GM12872 (cell line): ENCODE measurements around the gene ABCD3.

ENCODE experiments used
- CTCF ChIP-seq: IDR thresholded peaks from 3 replicates; pipeline ENCODE4 v1.5.1; 2011; ENCODE audit warnings: low read depth, mild to moderate bottlenecking, low read length, moderate library complexity; ENCODE audit not compliant: insufficient read depth

The ABCD3 gene

GRCh38 chr1:94550800-94551241 lies 132.6 kb downstream of the ABCD3 start:
- TF ChIP-seq CTCF: no peak

GRCh38 chr1:94551449-94551848 lies 133.3 kb downstream of the ABCD3 start:
- TF ChIP-seq CTCF: no peak

- TF ChIP-seq CTCF: no peak
Measured at GRCh38 chr1:94552071-94552586, 133.9 kb downstream of the ABCD3 start.

GRCh38 chr1:94553323-94553730 lies 135.1 kb downstream of the ABCD3 start:
- TF ChIP-seq CTCF: no peak

GRCh38 chr1:94553931-94554330 lies 135.7 kb downstream of the ABCD3 start:
- no peak for TF ChIP-seq CTCF

DNA sequence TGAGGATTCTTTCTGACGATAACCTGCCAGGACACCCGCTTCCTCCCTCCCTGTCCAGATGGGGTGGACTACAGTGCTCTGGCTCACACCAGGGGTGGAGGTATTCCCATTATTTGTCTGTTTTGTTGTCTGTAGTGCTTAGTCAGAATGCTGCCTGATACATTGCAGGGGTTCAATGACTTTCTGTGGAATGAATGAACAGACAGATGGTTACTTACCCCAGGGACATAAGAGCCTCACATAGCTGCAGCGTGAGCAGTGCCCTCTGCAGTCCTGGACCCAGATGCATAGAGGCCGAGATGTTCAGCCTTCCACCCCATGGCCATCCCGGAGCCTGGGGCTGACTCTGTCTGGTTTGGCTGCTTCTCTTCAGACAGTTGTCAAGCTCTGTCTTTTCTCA lies 136.4 kb downstream of the ABCD3 start:
- TF ChIP-seq CTCF: no peak

DNA sequence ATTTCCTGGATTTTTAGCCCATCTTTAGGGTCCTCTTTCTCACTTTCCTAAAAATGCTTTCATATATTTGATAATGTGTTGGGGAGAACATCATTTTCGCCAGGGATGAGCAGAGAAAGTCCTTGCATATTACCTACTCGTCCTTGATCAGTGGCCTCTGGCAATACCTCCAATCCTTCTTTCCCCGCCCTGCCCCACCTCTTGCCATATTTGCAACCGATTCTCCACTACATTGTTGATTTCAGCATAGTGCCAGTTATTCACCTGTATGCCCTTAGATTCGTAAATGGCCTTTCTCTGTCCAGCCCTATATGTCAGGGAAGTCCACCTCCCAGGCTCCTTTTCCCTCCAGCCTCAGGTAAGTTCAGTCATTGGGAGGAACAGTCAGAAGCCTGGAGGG lies 136.9 kb downstream of the ABCD3 start:
- no peak for TF ChIP-seq CTCF
